22Rv1 (cell line): ENCODE measurements around the gene HOXD10.

Experiments
- ZFX ChIP-seq: fragments of 450-650 bp; IDR thresholded peaks from 2 replicates; pipeline ENCODE4 v1.6.1; 2017; ENCODE audit warnings: antibody characterized with exemption, borderline replicate concordance
- TF ChIP-seq, protein P1 (sequence below): fragments of 450-650 bp; IDR thresholded peaks from 2 replicates; pipeline ENCODE4 v1.5.1; 2017; ENCODE audit warnings: mild to moderate bottlenecking

- TF ChIP-seq, protein P1, sequence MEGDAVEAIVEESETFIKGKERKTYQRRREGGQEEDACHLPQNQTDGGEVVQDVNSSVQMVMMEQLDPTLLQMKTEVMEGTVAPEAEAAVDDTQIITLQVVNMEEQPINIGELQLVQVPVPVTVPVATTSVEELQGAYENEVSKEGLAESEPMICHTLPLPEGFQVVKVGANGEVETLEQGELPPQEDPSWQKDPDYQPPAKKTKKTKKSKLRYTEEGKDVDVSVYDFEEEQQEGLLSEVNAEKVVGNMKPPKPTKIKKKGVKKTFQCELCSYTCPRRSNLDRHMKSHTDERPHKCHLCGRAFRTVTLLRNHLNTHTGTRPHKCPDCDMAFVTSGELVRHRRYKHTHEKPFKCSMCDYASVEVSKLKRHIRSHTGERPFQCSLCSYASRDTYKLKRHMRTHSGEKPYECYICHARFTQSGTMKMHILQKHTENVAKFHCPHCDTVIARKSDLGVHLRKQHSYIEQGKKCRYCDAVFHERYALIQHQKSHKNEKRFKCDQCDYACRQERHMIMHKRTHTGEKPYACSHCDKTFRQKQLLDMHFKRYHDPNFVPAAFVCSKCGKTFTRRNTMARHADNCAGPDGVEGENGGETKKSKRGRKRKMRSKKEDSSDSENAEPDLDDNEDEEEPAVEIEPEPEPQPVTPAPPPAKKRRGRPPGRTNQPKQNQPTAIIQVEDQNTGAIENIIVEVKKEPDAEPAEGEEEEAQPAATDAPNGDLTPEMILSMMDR = peak; percentile 73
- TF ChIP-seq ZFX = no peak
These were observed 19.4 kb upstream of the HOXD10 start for GRCh38 chr2:176096986-176097819.
